HG03045 (cell line): ENCODE measurements around the gene VPS9D1.
"Not testable (repeated sequence)": the region's sequence is repeated elsewhere in the genome, so short reads cannot be mapped to it uniquely, and the experiment has no call there.

Experiments
- ATAC-seq: cut with Tn5 transposase; IDR thresholded peaks from one replicate; pipeline ENCODE4 v1.9.1; 2021; ENCODE audit warnings: mild to moderate bottlenecking, moderate library complexity; ENCODE audit not compliant: unreplicated experiment

The VPS9D1 gene

DNA sequence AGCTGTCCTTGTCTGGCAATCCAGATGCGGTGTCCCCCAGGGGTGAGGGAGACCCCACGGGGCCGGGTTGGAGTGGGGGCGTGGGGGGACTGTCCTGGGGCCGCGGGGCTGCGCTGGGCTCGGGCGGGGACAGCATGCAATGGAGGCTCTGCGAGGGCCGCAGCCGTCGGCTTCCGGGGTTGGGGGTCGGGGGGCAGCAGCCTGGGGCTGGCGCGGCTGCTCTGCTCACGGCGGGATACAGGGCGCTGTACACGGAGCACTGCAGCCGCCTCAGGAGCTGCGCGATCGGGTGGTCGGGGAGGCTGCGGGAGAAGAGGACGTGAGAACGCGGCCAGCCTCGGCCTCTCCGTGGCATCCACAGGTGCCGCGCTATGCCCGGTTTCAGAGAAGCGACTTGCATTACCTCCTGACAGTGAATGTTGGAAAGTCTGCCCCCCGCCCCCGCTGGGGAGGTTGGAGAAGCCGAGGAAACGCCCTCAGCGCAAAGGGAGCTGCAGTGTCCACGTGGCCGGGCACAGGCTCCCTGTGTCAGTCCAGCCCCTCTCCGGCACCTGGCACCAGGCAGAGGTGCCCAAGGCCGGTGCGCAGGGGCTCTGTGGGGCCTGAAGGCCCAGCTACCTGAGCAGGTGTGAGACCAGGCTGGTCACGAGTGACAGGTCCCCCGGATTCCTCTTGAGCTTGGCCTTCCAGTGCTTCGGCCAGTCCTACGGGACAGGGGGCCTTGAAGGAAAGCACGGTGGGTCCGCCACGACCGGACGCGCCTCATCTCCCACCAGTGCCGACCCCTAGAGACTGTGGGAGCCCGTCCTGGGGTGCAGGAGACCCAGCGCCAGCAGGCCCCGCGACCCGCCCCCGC lies 9.8 kb downstream of the VPS9D1 start:
- ATAC-seq, result no peak

GRCh38 chr16:89709716-89710432 lies 10.8 kb downstream of the VPS9D1 start:
- no peak for ATAC-seq

DNA sequence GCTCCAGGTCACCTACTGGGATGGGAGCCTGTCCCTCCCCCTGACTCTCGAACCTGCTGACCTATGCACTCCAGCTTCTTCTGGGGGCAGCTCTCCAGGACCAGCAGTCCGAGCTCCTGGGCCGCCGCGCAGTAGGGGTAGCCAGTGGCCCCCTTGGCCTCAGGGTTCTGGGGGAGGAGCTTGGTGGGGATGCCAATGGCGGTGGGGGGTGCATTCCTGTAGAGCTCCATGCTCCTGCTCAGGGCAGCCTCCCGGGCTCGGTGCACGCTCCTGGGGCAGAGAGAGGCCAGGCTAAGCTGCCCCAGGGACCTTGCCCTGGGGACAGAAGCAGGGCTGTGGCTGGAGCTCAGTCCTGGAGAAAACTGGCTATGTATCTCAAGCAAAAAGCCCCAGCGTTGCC lies 11.5 kb downstream of the VPS9D1 start:
- ATAC-seq, result no peak

GRCh38 chr16:89708481-89708931 lies 12.2 kb downstream of the VPS9D1 start:
- no peak for ATAC-seq

- no peak for ATAC-seq
These were observed 13.0 kb downstream of the VPS9D1 start for GRCh38 chr16:89707695-89708094.

GRCh38 chr16:89706518-89707260 lies 14.0 kb downstream of the VPS9D1 start:
- no peak for ATAC-seq

DNA sequence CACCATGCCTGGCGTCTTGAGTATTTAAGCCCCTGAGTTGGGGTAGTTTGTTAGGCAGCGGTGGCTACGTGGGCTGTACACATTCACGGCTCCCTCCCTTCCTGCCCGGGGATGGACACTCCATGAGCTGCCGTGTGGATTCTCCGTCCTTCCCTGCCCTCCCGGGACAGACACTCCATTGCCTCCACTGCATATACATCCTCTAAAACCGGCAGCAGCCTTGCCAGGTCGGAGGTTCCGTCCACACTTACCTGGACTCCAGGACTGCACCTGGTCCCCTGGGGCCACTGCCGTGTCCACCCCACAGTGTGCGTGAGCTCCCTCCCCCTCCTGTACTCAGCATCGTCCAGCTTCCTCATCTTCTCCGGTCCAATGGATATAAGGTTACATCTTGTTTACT lies 15.7 kb downstream of the VPS9D1 start:
- ATAC-seq, result no peak

GRCh38 chr16:89704281-89704680 lies 16.4 kb downstream of the VPS9D1 start:
- no peak for ATAC-seq

DNA sequence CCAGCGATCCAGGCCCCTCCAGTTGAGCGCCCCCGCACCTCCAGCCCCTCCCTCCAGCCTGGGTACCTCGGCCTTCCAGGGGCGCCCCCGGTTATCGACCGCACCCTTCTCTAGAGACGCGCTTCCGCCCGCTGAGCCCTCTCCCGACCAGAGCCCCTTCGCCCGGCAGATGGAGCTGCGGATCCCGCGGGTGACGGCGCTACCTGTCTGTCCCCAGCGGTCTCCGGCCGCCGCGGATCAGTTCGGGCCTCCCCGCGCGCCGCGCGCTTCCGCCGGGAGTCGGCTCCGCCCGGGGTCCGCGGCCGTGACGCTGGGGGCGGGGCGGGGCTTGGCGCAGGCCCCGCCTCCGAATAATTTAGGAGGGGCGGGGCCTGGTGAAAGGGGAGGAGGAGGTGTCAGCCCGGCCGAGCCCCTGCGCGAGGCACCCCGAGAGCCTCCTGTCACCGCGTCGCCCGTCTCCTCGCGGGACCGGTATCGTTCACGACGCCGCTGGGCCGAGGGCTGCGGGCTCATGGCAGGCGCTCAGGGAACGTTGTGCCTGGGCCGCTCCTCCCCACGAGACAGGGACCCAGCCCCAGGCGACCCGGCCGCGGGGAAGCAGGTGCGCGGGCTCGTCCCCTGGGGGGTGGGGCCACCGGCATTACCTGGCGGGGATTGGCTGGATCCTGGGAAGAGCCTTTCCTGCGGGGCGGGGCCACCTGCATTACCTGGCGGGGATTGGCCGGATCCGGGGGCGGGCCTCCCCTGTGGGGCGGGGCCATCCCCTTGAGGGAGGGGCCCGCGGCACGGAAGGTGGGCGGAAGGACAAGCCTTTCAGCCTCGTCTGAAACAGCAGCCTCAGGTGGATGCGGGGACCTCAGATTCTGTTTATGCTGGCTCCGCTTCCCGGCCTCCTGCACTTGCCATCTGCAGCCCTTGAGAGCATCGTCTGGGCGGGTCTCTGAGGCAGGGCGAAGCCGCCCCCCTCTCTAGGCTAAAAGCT lies 19.0 kb downstream of the VPS9D1 start, which contains the start of gene SPATA2L:
Gene SPATA2L, minus strand, starts transcription at position 281 of the 982 bp plus-strand sequence. CDS start 473 bp downstream, outside the sequence.
- ATAC-seq, result peak; percentile 70

- ATAC-seq, result no peak
These were observed 19.9 kb downstream of the VPS9D1 start for GRCh38 chr16:89700649-89701424.

GRCh38 chr16:89700100-89700648 lies 20.5 kb downstream of the VPS9D1 start:
- peak; percentile 37 for ATAC-seq

- ATAC-seq, result not testable (repeated sequence)
These were observed 21.0 kb downstream of the VPS9D1 start for GRCh38 chr16:89699629-89700099.

- ATAC-seq, result not testable (repeated sequence)
These were observed 22.0 kb downstream of the VPS9D1 start for GRCh38 chr16:89698717-89699116.

- no peak for ATAC-seq
These were observed 22.9 kb downstream of the VPS9D1 start for GRCh38 chr16:89697616-89698331.

DNA sequence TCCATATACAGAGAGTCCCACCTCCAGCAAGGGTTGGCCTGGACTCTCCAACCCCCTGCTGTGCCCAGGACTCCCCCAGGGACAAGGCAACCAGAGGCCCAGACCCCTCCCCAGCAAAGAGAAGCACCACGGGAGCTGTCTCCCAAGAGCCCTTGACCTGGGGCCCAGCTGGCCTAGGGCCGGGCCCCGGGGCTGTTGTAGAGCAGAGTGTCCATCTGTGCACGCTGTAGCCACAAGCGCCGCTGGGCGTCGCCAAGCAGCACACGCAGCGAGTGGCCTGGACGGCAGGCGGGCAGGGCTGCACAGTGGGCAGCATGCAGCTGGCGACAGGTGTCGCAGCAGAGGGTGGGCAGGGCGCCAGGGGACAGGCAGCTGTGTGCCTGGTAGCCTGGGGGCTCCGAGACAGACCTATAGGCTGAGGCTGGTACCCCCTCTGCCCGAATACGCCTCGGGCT lies 23.5 kb downstream of the VPS9D1 start:
- ATAC-seq, result no peak

DNA sequence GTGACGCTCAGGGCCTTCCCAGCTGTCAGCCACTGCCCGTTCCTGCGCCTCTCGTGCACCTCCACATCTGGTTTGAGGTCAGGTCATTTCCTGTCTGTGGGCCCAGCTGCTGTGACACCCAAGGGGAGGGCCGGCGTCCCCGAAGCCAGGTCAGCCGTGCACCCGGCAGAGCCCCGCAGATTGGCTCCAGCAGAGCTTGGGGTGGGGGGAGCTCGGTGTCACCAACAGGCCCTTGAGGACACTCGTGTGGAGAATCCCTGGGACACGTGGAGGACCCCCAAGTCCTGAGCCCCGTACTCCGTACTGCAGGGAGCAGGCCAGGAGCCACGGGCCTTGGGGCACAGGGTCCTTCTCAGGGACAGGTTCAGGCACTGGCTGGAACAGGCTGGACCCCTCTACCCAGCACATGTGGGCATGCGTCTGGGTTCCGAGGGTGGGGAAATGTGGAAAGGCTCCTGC lies 24.0 kb downstream of the VPS9D1 start:
- no peak for ATAC-seq

- ATAC-seq, result no peak
These were observed 24.6 kb downstream of the VPS9D1 start for GRCh38 chr16:89695875-89696669.
